NK-92 treated with Interleukin-12 subunit alpha and Interleukin-12 subunit beta, amount 100 ng/mL, for 24 hours (cell line): ENCODE results near the gene CFAP45.

Experiments used
- DNase-seq: peaks from one replicate; lab custom pipeline; 2025; lab: John Stamatoyannopoulos, UW

CFAP45 gene

DNA sequence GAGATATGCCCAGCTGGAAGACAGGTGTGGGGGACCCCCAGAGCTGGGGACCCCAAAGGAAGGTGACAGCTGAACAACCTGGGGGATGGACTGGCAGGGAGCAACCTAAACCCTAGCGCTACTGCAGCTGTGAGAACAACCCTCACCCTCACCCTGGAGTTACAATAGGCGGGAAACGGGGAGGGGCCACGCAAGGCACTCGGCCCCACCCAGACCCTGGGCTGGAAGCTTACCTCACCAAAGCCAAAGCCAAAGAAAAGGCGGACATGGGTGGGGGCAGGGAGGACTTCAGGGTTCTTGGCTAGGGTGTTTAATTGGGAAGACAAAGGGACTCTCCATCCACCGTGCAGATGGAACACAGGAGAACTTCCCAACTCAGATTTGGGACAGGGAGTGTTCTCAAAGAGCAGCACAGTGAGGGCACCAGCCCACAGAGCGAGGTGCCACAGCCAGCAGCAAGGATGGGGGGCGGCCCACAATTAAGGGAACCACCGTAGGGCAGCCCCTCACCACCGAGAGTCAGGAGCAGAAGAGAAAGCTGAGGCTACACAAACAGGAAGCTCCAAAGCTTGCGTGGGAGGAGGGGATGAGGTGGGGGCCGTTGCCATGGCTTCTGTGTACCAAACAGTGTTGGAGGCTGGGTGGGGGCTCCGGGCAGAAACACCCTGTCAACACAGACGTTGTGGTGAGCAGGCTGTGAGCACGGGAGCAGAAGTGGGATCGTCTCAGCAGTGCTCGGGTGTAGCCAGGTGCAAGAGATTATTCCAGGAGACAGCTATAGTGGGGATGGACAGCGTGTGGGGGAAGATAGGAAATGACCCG lies 23.4 kb upstream of the CFAP45 start:
- DNase-seq = peak; percentile 46

GRCh38 chr1:159922511-159923202 lies 22.7 kb upstream of the CFAP45 start:
- DNase-seq = no peak

GRCh38 chr1:159921700-159922504 lies 21.9 kb upstream of the CFAP45 start:
- no peak for DNase-seq

- no peak for DNase-seq
Measured at GRCh38 chr1:159921251-159921650, 21.3 kb upstream of the CFAP45 start.

- no peak for DNase-seq
Measured at GRCh38 chr1:159920651-159921050, 20.7 kb upstream of the CFAP45 start.

DNA sequence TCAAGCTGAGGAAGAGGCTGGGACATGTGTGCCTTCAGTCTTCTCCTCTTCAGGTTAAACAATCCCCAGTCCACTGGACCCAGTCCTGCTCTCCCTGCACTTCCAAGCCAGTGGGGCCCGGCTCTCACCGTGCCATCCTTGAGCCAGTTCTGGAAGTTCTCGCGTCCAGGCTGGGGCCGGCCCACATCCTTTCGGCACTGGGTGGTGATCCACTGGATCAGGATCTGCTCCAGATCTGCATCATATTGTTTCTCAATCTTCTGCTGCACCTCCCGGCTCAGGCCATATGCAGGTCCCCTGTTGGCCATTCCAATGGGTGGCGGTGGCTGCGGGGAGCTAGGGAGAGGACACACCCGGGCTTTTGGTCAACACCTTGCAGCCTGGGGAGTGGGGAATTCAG lies 20.2 kb upstream of the CFAP45 start:
- no peak for DNase-seq

DNA sequence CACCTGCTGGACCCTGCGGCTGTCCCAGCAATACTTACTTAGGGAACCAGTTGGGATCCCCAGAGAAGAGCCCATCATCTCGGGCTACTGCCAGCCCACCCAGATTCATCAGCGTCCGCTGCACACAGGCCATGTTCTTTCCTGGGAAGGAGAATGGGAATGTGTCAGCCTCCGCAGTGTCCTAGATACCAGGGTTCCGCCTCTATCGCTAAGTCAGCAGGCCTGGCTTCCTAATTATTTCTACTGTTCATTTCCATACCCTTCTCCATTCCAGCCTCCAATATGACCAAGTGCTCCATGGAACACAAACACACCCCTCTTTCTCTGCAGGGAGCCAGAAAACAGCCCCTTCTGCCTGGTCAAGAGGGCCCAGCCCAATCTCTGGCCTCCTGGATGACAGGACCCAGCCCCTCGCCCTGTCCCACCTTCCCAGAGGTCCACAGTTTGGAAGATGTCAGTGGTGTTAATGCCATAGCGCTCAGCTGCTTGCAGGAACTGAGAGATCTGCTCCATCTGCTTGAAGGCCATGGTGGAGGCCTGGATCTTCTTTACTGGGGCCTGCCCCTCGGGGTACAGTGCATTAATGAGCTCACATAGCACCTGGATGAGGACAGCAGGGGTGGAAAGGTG lies 19.4 kb upstream of the CFAP45 start:
- DNase-seq = no peak

- no peak for DNase-seq
Measured at GRCh38 chr1:159918352-159919200, 18.6 kb upstream of the CFAP45 start.

GRCh38 chr1:159917533-159918351 lies 17.8 kb upstream of the CFAP45 start:
- DNase-seq = no peak

DNA sequence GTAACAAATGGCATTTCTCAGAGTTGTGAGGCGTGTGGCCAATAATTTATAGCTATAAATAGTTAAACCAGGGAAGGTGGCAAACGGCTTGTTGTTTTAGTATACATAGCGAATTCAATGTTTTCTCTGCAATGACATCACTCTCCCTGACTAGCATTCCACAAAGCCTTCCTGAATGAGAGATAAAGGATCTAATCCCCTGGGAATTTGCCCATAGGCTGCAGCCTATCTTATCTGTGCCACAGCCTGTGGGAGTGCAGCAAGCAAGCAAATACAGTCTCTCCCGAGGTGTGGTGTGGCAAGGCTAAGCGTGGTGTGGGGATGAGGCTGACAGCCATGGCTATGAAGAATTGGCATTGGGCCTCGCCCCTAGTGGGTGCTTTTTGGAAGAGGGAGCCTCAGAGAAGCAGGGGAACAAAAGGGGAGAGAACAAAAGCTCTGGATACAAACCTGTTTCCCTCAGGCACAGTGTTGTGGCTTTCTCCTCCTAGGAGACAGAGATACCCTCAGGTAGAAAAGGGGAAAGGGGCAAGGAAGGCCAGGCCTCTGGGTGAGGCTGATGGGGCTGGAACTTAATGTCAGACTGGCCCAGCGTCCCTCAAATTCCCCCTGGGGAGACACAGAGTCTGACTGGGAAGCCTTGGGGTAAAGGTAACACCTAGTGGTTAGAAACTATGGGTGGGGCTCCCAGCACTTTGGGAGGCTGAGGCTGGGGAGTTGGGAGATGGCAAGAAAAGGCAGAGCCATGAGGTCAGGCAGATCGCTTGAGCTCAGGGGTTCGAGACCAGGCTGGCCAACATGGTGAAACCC lies 16.5 kb upstream of the CFAP45 start:
- no peak for DNase-seq

- DNase-seq = no peak
Measured at GRCh38 chr1:159915571-159916241, 15.7 kb upstream of the CFAP45 start.

- no peak for DNase-seq
Measured at GRCh38 chr1:159914252-159915018, 14.5 kb upstream of the CFAP45 start.

- no peak for DNase-seq
Measured at GRCh38 chr1:159913451-159914192, 13.7 kb upstream of the CFAP45 start.

GRCh38 chr1:159911326-159912070 lies 11.5 kb upstream of the CFAP45 start:
- DNase-seq = no peak

- DNase-seq = no peak
Measured at GRCh38 chr1:159908031-159908940, 8.3 kb upstream of the CFAP45 start.

DNA sequence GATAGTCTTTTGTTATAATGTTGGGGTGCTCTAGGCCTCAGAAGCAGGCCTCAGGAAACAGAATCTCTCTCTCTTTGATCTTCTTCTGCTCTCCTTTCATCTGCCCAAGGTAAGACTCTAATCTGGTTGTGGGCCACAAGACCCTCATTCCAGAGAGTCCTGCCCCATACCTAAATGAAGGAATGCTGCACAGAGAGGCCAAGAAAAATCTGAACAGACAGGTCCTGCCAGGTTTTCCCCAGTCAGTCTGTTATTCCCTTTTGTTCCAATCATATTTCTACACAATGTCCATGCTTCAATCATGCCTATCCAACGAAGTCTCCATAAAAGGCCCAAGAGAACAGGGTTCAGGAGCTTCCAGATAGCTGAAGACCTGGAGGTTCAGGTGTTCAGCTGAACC lies 7.0 kb upstream of the CFAP45 start:
- DNase-seq = no peak
